ENCODE measurements around the gene GBF1.

GRCh38 chr10:102261196-102261595 is 15.9 kb downstream of the GBF1 start:
- TF ChIP-seq GATA2 (IDR thresholded peaks at IDR 0.05; ENCODE audit: low read depth, low read length) (no peak), GATA3 (IDR thresholded peaks at IDR 0.05; ENCODE audit: low read depth, low read length) (no peak)

All from SH-SY5Y (cell line).